ENCODE measurements around the gene CIROP. TPM values are rescaled to one million over a fixed set of nuclear protein-coding genes. Genes with fewer than 3 reads are reported as not detected.

The CIROP gene
- total and polyA plus RNA-seq, 10 donors = not detected

DNA sequence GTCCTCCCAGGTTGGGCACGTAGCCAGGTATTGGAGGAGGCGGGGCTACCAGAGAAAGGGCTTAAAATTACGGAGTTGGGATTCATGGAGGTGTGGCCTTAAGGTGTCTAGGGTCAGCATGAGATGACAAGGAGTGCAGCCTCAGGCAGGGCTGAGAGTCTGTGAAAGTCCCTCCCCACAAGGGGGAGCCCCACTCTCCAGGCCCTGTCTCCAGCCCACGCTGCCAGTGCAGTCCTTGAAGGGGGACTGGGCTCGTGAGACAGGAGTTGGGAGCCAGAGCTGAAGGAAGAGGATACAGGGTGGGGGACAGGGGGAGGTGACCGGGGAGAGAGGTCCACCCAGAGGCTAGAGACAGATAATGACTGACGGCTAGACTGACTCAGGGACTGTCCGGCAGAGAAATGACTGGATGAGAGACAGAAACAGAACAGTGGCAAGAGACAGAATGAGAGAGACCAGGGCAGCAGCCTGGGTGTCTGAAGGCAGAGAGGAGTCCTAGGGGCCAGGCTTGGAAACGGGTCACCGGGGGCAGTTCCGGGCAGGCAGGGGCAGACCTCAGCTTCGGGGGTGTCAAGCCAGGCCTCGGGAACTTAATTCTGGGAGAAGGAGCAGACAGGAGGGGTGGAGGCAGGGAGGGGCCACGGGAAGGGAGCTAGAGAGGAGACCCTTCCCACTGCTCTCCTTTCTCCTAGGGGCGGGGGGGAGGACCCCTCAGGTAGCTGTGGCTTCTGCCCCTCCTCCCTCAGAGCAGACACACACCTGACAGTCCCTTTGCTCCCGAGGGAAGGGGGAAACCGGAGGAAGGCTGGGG, 48.4 kb downstream of the CIROP start:
- Histone ChIP-seq H3K27ac (peak overlapping the region in 2 of 8 donors; percentile 30), H3K9me3 (no peaks in the 10 kb centered on the region), H3K4me3 (peak overlapping the region in 6 of 8 donors; percentile 60 to 91 (median 79)), H3K27me3 (replicated peaks in 1 of 7) (peaks cover 0 to 8% (median 0%) of the 10 kb centered on the region in 7 donors), H3K4me1 (peaks cover 13 to 30% (median 22%) of the 10 kb centered on the region in 6 donors), H3K36me3 (peaks cover 10 to 33% (median 30%) of the 10 kb centered on the region in 6 donors)
- intact Hi-C loops (cut with DNase I; ENCODE audit: low total_unique reads) = no loop called here
- DNase-seq = peak; percentile 91
- 7 to 14% (median 10%) methylated on average over 17 of the region's 17 CpGs for WGBS, 5 donors
- TF ChIP-seq POLR2A (IDR thresholded peaks at IDR 0.05) (no peak), POLR2AphosphoS5 (IDR thresholded peaks at IDR 0.05) (peak in 1 of 3 donors; percentile 34)
- TF ChIP-seq, protein P1, sequence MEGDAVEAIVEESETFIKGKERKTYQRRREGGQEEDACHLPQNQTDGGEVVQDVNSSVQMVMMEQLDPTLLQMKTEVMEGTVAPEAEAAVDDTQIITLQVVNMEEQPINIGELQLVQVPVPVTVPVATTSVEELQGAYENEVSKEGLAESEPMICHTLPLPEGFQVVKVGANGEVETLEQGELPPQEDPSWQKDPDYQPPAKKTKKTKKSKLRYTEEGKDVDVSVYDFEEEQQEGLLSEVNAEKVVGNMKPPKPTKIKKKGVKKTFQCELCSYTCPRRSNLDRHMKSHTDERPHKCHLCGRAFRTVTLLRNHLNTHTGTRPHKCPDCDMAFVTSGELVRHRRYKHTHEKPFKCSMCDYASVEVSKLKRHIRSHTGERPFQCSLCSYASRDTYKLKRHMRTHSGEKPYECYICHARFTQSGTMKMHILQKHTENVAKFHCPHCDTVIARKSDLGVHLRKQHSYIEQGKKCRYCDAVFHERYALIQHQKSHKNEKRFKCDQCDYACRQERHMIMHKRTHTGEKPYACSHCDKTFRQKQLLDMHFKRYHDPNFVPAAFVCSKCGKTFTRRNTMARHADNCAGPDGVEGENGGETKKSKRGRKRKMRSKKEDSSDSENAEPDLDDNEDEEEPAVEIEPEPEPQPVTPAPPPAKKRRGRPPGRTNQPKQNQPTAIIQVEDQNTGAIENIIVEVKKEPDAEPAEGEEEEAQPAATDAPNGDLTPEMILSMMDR (IDR thresholded peaks at IDR 0.05 in 8 of 11, conservative IDR thresholded peaks at IDR 0.05 in 3 of 11) = peak in 10 of 11 experiments; percentile 32 to 82 (median 70)

DNA sequence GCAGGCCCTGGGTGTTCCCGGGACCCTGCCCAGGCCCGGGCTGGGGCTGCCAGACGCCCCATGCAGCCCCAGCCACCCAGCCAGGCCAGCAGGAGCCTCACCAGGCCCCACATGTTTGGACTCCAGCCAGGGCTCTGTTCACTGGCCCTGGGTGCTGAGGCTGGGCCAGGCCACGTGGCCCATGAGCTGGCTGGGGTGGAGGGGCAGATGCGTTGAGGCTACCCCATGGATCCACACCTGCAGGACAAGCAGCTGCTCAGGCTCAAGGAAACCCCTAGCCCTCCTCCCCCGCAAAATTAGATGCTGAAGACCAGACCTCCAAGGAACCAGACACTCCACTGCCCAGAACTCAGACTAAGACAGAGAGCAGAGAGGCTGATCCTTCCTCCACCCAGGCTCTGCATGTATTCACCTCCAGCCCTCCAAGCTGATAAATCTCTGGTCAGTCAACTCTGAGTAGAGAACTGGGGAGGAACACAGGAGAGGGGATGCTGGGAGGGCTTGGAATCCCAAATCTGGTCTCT, 49.1 kb downstream of the CIROP start:
- H3K4me3 ChIP-seq = no peak overlapping the region
- no peak overlapping the region for H3K27ac ChIP-seq
- H3K9me3 ChIP-seq = no peaks in the 10 kb centered on the region
- no peak for DNase-seq
- peaks cover 13 to 30% (median 22%) of the 10 kb centered on the region in 6 donors for H3K4me1 ChIP-seq
- 77 to 98% (median 86%) methylated on average over 4 to 6 of the region's 6 CpGs for WGBS, 5 donors
- peaks cover 0 to 8% (median 0%) of the 10 kb centered on the region in 7 donors for H3K27me3 ChIP-seq (replicated peaks in 1 of 7)
- TF ChIP-seq POLR2A (IDR thresholded peaks at IDR 0.05) (no peak), POLR2AphosphoS5 (IDR thresholded peaks at IDR 0.05) (no peak)
- TF ChIP-seq, protein P1 (IDR thresholded peaks at IDR 0.05 in 8 of 11, conservative IDR thresholded peaks at IDR 0.05 in 3 of 11) = no peak
- H3K36me3 ChIP-seq = peaks cover 5 to 26% (median 23%) of the 10 kb centered on the region in 6 donors
- intact Hi-C loops (cut with DNase I; ENCODE audit: low total_unique reads) = no loop called here

DNA sequence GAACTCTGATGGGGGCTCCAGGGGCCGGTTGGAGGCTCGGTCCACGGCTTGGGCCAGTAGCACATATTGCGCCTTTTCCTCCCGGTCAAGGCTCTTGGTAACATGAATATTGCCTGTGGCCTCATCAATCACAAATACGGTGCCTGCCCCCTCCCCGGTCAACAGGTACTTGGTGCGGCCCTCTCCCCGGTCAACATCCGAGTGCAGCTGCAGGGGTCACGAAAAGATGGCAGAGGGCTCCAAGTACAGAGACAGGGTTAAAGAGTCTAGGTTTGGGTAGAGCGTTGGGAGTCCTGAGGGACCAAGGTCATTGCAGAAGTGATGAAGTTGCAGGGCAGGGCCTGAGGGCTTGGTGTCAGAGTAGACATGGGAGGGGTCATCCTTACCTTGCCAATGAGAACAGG, 49.6 kb downstream of the CIROP start:
- intact Hi-C loops (cut with DNase I; ENCODE audit: low total_unique reads) = no loop called here
- WGBS, 5 donors = 94 to 97% (median 96%) methylated on average over 12 of the region's 12 CpGs
- Histone ChIP-seq H3K36me3 (peaks cover 0 to 21% (median 18%) of the 10 kb centered on the region in 6 donors), H3K4me3 (no peak overlapping the region), H3K27me3 (replicated peaks in 1 of 7) (peaks cover 0 to 8% (median 0%) of the 10 kb centered on the region in 7 donors), H3K4me1 (peaks cover 13 to 30% (median 22%) of the 10 kb centered on the region in 6 donors), H3K9me3 (no peaks in the 10 kb centered on the region), H3K27ac (no peak overlapping the region)
- DNase-seq = no peak
- no peak for TF ChIP-seq POLR2AphosphoS5 (IDR thresholded peaks at IDR 0.05)
- TF ChIP-seq, protein P1 (IDR thresholded peaks at IDR 0.05 in 8 of 11, conservative IDR thresholded peaks at IDR 0.05 in 3 of 11) = peak in 1 of 11 experiments; percentile 2
